Activated CD8-positive, alpha-beta memory T cell treated with anti-CD3 and anti-CD28 coated beads, Interleukin-2, amount 50 U/mL, for 24 hours (primary cell): ENCODE results near the gene VPS50.
A peak's percentile ranks its signal among the peaks of the same experiment; 100 is the strongest.

Experiments used
- DNase-seq: peaks from one replicate; pipeline ENCODE4 v3.0.0-alpha.2; 2020; ENCODE audit errors: extremely low read depth

VPS50 gene, protein sequence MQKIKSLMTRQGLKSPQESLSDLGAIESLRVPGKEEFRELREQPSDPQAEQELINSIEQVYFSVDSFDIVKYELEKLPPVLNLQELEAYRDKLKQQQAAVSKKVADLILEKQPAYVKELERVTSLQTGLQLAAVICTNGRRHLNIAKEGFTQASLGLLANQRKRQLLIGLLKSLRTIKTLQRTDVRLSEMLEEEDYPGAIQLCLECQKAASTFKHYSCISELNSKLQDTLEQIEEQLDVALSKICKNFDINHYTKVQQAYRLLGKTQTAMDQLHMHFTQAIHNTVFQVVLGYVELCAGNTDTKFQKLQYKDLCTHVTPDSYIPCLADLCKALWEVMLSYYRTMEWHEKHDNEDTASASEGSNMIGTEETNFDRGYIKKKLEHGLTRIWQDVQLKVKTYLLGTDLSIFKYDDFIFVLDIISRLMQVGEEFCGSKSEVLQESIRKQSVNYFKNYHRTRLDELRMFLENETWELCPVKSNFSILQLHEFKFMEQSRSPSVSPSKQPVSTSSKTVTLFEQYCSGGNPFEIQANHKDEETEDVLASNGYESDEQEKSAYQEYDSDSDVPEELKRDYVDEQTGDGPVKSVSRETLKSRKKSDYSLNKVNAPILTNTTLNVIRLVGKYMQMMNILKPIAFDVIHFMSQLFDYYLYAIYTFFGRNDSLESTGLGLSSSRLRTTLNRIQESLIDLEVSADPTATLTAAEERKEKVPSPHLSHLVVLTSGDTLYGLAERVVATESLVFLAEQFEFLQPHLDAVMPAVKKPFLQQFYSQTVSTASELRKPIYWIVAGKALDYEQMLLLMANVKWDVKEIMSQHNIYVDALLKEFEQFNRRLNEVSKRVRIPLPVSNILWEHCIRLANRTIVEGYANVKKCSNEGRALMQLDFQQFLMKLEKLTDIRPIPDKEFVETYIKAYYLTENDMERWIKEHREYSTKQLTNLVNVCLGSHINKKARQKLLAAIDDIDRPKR

DNA sequence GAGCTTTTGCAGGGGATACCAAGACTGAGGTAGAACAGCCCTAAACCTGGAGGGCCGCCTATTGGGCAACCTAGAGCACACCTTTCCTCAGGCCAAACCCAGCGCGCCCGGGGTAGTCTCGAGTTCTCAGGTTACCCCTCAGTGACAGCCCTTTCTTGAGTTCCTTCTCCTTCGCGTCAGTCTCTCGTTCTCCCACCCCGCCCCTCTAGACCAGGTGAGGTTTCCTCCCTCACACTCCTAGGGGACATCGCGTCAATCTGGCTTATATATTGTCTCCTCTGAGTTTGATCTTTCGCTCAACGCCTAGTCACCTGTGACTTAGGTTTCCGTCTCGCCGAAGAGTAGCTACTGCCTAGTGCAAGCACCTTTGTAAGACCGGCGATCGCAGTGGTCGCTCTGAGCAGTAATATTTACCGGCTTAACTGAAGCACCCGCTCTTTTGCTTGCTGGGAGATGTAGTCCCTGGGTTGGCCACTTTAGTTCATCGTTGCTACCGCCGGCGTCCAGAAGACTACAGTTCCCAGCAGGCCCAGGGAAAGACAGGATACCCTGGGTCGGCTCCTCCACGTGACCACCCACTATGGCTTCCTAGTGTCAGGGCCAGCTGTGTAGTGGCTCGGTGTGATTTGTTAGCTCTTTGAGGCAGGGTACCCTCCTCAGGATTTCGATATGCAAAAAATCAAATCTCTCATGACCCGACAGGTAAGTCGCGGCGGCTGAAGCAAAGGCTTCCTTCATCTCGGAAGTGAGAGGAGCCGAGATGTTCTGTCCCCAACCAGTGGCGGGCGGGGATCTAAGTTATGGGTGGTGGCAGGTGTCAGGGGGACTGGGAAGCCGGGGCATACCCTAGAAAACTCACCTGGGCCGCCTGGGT, at the start of gene VPS50:
TSS of gene VPS50 (plus strand) at position 568 of the 874 bp plus-strand sequence. CDS start at position 670, 102 bp downstream.
- peak; percentile 81 for DNase-seq

DNA sequence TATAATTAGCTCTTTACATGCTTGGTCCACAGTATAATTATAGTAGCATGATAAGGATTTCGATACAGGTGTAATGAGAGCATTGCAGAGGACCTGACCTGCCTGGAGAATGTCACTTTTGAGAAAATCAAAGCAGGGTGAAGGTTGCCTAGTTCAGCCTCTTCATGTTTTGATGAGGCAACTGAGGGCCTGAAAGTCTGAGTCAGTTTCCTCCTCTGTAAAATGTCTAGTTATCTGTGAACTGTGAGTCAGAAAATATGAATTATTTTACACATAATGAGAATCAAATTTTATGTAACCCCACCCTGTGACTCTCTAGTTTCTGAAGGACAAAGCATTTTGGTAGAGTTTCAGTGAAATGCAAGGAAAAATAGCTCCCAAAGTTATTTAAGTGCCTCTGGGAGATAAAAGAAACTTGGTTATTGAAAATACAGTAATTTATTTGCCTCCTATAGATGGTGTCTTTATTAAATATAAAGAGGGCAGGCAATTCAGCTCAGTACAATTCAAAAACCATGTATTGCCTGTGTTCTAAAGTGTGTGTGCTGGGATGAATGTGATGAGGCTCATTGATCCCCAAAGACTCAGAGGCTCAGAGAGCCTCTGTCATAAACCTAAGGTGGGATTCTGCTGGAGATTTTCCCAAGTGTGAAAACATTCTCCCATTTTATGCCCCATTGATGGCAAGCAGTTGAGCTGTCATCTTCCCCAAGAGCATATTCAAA, 46.7 kb upstream of the VPS50 start:
- DNase-seq = no peak

DNA sequence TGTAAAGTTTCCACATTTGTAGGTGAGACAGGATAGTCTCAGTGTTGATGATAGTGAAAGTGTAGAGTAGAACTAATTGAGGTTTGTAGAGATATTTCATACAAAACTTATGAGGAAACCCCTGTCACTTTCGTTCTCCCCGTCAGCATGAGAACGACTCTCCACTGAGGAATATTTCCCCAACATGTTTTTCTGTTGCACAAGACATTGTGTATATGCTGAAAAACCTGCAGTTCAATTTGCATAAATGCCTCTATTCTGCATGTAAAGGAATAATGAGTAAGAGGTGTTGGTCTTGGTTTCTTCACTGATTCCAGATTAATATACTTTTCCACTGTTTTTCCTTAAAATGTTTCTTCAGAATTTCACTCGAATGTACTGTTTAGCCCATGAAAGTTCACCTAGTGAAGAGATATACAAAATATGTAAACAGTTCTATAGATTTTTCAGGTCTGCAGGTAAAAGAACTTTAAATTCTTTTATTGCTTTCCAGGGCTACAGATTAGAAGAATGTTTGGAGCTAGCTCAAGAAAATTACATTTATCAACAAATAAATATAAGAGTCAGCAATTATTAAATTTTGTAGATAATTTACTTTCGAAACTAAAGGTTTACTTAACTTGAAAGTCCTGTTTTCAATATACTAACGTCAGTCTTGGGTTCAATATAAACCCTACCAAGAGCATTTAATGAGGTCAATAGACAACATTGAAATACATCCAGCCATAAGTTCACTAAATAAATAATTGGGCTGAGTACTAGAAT, 43.1 kb upstream of the VPS50 start:
- DNase-seq = no peak

DNA sequence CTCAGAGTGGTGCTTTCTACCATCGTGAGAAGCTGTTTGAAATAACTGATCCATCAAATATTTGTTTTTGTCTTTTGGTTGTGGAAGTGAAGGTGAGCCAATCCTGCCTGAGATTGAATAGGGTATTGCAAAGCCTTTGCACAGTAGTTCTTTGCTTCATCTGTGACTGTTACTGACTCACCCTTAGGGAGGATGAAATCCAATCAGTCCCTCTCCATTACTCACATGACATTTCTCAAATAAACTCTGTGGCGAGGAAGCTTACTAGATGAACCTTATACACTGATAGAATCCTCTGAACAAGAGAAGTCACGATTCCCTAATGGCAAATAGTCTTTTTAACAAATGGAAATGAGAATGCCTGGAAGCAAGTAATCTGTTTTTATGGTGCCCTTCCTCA, 37.8 kb upstream of the VPS50 start:
- no peak for DNase-seq

DNA sequence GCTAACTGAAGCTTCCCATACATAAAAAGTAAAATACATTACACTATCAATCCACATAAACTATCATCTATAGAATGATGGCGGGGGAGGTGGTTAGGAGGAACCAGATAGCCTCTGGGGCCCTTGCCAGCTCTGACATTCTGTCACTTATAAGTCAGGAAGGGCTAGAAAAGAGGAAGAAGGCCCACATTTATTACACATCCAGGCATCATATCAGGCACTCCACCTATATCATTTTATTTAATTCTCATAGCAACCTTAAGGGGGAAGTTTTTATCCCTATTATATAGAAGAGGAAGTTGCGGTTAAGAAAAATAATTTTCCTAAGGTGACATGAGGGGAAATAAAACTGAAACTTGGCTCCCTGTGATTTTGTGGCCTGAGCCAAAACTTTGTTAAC, 35.8 kb upstream of the VPS50 start:
- DNase-seq = no peak

DNA sequence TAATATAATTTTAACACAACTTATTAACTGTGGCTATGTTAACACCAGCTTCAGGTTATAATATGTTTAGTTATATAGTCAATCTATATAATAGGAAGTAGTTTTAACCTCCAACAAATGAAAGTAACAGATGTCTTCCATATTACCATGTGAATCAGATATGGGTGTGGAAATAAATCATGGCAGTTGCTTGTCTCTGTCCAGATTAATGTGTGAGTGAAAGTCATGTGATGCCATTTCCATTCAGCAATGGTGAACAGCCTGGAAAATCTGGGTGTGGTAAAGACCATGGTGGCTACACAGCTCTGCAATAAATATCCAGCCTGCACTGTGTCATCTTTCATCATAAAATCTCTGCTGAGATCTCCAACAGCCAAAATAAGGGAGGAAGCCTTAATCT, 33.7 kb upstream of the VPS50 start:
- no peak for DNase-seq

DNA sequence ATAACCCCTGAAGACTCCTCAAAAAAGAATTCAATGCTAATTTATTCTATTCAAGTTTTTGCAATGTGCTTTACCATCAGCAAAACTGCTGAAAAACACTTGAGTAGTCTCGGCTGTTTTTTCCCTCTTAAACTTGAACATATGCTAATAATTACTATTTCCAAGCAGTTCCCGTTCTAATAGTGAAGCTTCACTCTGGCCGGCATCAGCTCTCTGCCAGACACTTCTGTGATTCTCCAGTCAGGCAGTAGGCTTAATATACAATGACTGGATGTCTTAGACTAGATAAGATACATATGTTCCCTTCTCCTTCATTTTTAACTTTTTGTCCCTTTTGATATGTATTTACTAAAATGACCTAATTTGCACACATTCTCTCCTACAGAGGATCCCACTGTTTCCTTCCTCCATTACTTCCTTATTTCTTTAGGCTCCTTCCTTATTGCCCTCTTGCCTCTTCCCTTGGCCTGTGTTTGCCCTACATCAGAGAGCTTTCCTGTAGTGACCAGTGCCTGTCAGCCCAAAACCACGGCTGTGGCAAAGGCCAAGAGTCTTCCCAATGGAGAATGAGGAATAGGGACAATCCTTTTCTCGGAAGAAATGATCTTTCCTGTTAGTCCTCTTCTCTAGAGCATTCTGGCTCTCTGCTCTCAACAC, 29.4 kb upstream of the VPS50 start:
- DNase-seq = no peak

DNA sequence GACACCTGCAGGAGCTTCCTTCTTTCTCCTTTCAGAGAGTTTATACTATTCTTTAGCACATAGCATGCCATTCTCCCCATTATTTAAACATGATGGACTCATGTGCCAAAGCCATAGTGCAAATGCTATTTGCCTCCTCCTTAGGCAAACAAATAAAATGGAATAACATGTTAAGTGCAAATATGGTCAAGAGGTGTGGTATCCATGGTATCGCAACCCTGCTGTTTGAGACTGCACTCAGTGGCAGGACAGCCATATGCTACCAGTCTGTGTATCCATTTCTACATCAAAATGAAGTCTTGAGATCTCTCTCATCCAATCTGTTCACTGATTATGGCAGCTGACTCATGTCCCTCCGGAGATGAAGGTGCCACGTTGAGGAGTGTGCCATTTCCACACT, 28.7 kb upstream of the VPS50 start:
- DNase-seq = no peak

DNA sequence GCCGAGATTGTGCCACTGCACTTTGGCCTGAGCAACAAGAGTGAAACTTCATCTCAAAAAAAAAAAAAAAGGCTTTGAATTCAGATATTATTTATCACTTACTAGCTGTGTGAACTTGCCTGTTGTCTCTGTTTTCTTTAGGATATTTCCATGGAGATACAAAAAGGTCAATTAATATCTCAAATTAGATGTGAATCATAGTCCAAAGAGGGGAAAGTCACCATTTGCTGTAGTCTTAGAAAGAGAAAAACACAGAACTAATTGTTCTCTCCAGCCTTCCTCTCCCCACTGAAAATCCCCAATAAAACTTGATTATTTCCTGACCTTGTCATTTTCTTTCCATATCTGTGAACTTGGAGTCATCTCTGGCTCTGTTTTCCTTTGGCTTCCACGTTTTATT, 27.1 kb upstream of the VPS50 start:
- DNase-seq = no peak

DNA sequence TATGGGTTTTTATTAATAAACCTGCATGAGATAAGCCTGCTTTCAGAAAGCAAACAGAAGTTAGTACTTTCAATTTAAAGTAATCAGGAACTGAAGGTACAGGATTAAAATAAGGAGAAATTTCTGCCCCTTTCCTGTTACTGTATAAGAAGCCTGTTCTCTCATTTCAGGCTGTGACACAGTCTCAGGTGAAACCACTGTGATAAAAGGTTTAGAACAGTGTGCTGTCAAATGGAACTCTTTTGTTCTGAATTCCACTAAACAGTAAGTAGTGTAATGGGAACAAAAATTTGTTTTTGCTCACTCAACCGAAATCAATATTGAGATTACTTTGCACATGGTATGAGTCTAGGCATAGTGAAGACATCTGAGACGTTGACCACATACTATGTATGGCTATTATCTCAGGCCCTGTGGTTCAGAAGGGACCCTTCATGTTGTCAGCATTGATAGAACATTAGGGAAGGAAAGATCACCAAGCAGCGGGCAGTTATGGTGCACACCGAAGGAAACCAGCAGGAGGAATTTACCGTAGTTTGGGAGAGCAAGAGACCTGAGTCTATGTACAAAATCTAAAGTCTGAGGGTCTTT, 20.8 kb upstream of the VPS50 start:
- DNase-seq = no peak

DNA sequence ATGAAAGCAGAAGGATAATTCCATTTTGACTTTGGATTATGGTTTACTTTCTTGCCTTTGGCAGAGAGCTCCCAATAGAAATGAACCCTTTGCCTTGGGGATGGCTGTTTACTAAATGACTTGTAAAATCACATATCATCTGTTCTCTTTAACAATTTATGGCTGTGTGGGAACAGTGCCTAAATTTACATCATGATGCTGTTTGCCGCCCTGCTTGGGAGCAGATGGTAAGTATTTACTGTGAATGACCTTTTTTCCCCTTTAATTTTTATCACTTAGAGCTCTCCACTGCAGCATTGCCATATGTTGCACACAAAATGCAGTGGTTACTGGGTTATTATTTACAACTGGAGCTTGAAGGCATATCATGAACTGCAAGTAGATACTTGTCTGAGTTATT, 19.3 kb upstream of the VPS50 start:
- DNase-seq = no peak

DNA sequence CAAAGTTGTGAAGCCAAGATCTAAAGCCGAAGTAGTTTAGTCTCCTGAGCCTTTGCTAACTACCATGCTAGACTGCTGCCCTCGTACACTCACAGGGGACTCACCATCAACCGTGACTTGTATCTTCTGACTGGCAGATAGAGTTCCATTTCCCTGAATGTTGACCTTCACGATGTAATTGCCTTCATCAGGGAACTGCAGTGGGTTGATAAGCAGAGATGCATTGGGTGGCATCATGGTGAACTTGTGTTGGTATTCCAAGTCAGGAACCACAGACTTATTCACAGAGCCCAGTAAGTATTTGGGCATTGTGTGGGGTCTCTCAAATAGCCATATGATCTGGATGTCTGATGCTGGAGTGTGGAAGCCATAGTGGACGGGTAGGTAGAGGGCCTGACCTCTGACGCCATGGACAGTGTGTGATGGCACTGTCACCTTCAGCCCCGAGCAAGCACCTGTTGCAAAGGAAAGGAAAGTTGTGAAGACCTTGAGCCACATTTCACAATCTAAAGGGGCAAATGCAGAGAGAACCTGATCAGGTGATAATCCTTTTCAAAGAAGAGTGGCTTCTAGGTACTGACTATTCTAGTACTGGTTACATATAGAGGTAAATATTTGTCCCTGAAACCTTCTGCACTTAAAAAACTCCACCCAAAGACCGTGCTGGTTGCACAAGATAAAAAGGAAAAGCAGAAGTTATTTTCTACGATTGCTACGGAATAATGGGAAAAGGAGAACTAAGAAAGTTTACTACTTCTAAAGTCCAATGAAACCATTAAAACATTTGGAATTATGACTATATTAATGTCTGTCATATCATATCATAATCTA, 13.0 kb upstream of the VPS50 start:
- no peak for DNase-seq

DNA sequence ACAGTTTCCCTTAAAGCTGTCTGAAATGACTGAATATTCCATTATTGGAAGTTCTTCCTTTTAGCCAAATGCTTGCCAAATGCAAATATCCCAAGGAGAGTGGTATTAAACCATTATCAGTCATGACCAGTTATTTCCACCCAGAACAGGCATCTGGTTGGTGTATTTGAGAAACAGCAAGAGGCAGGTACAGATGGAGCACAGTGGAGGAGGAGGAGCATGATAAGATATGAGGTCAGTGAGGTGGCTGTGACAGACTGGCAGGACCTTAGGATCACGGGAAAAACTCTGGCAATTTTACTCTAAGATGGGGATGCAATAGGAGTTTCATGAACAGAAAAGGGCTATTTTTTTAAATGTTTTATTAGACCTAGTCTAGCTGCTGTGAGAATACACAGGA, 12.3 kb upstream of the VPS50 start:
- no peak for DNase-seq

DNA sequence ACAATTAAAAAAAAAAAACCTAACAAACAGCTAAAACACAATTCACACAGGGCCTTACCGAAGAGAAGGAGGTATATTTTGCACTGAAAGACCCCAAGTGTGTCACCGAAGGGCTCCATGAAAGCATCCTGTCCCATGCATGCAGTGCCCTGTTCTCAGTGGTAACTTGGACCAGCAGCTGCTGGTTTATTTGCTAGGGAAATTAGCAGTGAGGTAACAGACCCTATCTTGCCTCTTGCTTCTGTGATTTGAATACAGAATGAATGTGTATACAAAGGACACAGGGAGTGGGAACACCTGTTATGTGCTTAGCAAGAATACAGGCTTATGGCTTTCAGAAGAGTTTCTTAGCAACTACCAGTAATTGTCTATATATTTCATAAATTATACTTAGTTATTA, 5.9 kb upstream of the VPS50 start, which contains the start of gene HEPACAM2:
TSS of gene HEPACAM2 (minus strand) at position 160 of the 400 bp plus-strand sequence.
- no peak for DNase-seq

DNA sequence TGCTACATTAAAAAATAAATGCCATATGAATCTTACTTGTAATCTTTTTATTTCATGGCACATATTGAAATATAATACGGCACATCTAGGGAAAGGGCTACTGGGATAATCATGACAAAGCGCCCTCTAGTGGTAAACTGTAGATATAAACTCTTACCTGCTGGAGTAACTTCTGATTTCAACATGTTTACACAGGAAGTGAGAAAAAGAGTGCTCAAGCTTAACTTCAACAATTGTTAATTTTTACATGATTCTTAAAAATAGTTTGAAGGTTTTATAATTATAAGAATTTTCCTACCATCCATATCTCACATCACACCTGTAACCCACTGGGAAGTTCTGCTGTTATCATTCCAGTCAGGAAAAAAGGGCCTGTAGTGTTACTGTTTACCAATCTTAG, 3.9 kb upstream of the VPS50 start:
- DNase-seq = no peak

DNA sequence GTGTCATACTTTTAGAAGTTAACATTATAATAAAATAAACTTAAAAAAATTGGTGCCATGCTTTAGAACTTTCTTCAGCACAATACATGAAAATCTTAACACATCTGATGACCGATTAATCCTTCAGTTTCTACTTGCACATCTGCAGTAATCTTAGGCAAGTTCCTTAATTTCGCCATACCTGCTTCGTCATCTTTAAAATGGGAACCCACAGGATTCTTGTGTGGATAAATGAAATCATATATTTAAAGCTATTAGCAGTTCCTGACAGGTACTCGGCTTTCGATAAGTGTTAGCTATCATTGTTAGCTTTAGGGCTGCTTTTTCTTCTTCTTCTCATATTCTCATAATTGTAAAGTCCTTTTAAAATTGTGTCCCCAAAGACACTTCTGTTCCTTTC, 907 bp upstream of the VPS50 start:
- no peak for DNase-seq

DNA sequence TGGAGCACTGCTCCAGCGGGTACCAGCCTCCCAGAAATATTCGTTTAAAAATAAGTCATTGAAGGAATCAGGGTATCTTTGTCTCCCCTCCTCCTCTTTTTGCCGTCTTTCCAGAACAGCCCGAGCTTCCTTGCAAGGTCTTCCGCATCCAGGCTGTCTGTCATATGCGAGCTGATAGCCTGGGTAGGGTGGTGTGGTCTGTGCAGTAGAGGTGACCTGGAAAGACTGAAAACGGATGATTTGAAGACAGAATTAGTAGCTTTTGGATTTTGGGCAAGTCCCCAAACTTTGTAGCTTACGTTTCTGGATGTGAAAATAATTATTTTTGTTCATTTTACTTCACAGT, 480 bp downstream of the VPS50 start:
- DNase-seq = no peak

DNA sequence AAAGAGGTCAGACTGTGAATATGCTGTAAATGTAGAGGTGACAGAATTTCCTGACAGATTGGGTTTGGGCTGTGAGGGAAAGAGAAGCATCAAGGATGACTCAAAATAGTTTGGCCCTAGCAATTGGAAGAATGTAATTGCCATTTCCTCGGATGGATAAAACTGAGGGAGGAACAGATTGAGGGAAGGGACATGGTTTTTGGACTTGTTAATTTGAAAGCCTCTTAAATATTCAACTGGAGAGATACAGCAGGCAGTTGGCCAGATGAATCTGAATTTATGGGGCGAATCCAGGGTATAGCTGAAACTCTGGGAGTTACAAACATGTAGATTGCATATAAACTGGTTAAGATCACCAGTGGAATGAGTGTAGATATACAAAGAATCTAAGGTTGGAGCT, 3.4 kb downstream of the VPS50 start:
- no peak for DNase-seq

DNA sequence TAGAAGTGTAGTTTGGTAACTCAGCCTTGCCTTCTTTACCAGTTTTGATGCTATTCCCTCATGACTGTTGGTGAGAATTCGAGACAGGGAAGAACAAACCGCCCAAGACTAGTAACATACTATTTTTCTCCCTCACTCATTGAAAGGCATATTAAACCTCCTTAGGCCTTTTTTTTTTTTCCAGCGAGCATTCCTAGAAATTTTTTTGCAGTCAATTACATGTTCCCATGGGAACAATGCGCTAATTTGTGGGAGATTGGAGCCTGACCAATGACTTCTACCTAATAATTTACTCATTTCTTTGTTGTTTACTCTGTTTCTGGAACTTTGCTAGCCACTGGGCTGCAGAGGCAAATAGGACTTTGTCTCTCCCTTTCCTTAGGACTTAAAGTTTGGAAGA, 6.0 kb downstream of the VPS50 start:
- DNase-seq = no peak
